HG03045 (cell line): ENCODE results near the gene CDH13.

Source experiments
- ATAC-seq: cut with Tn5 transposase; IDR thresholded peaks from one replicate; pipeline ENCODE4 v1.9.1; 2021; ENCODE audit warnings: mild to moderate bottlenecking, moderate library complexity; ENCODE audit not compliant: unreplicated experiment

CDH13 gene

GRCh38 chr16:83268169-83268568, 641.4 kb downstream of the CDH13 start:
- no peak for ATAC-seq

- ATAC-seq = no peak
These were observed 642.3 kb downstream of the CDH13 start for GRCh38 chr16:83269048-83269447.

GRCh38 chr16:83269541-83269940, 642.8 kb downstream of the CDH13 start:
- no peak for ATAC-seq

GRCh38 chr16:83270061-83270460, 643.3 kb downstream of the CDH13 start:
- ATAC-seq = no peak

GRCh38 chr16:83270640-83271039, 643.9 kb downstream of the CDH13 start:
- ATAC-seq = no peak

GRCh38 chr16:83271123-83271522, 644.4 kb downstream of the CDH13 start:
- no peak for ATAC-seq

- no peak for ATAC-seq
These were observed 645.3 kb downstream of the CDH13 start for GRCh38 chr16:83271970-83272575.

GRCh38 chr16:83272843-83273242, 646.1 kb downstream of the CDH13 start:
- ATAC-seq = no peak

GRCh38 chr16:83273504-83274173, 646.9 kb downstream of the CDH13 start:
- ATAC-seq = no peak

GRCh38 chr16:83279251-83279650, 652.5 kb downstream of the CDH13 start:
- no peak for ATAC-seq

GRCh38 chr16:83285921-83286320, 659.2 kb downstream of the CDH13 start:
- no peak for ATAC-seq

GRCh38 chr16:83296505-83296904, 669.7 kb downstream of the CDH13 start:
- no peak for ATAC-seq

- no peak for ATAC-seq
These were observed 671.8 kb downstream of the CDH13 start for GRCh38 chr16:83298541-83298940.

- ATAC-seq = no peak
These were observed 673.6 kb downstream of the CDH13 start for GRCh38 chr16:83300326-83300725.

- ATAC-seq = no peak
These were observed 675.2 kb downstream of the CDH13 start for GRCh38 chr16:83301971-83302370.

GRCh38 chr16:83302853-83303252, 676.1 kb downstream of the CDH13 start:
- no peak for ATAC-seq

- no peak for ATAC-seq
These were observed 678.3 kb downstream of the CDH13 start for GRCh38 chr16:83305092-83305491.

GRCh38 chr16:83306961-83307593, 680.3 kb downstream of the CDH13 start:
- ATAC-seq = no peak

- ATAC-seq = no peak
These were observed 680.8 kb downstream of the CDH13 start for GRCh38 chr16:83307594-83307992.

GRCh38 chr16:83308414-83308813, 681.6 kb downstream of the CDH13 start:
- no peak for ATAC-seq

- no peak for ATAC-seq
These were observed 684.0 kb downstream of the CDH13 start for GRCh38 chr16:83310816-83311215.

GRCh38 chr16:83312015-83312717, 685.4 kb downstream of the CDH13 start:
- no peak for ATAC-seq
